ENCODE measurements around the gene ADGRL1. TPM values are rescaled to one million over a fixed set of nuclear protein-coding genes. Genes with fewer than 3 reads are reported as not detected.
"Not testable (repeated sequence)": the region's sequence is repeated elsewhere in the genome, so short reads cannot be mapped to it uniquely, and the experiment has no call there.

ADGRL1 gene
- total and polyA plus RNA-seq, 2 of the 8 experiments (the other 6 are each of a cell fraction or from before 2014, with no cell fraction given), result 95.6 to 112 TPM

DNA sequence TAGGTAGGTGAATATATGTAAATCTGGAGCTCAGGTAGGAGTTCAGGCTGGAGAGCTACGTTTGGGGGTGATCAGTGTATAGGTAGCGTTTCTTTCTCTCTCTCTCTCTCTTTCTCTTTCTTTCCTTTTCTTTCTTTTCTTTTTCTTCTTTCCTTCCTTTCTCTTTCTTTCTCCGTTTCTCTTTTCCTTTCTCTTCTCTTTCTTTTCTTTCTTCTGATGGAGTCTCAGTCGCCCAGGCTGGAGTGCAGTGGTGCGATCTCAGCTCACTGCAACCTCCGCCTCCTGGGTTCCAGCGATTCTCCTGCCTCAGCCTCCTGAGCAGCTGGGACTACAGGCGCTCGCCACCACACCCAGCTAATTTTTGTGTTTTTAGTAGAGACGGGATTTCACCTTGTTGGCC lies 59.8 kb downstream of the ADGRL1 start:
- H3K9ac ChIP-seq (replicated peaks in 1 of 4; ENCODE audit: extremely low read depth in 1 of 4, low read depth in 3 of 4, low read length in 3 of 4), result not testable (repeated sequence)
- POLR2A ChIA-PET (ENCODE audit: partially characterized antibody), result interaction anchor here (0.9 to 3.2 kb wide), 4 partner anchors 10 to 186 kb away, joined by 3 to 25 read pairs (median 6); partner anchors contain the start of gene ASF1B

More for the DNA sequence above, 59.8 kb downstream of the ADGRL1 start:
- CTCF ChIA-PET (ENCODE audit: partially characterized antibody), result interaction anchor here (0.6 to 4.9 kb wide), 11 partner anchors 10 to 260 kb away, joined by 3 to 24 read pairs (median 3); partner anchors contain the start of gene ASF1B
- not testable (repeated sequence) for H2AK5ac ChIP-seq (ENCODE audit: low read depth, low read length); H3K36me3 ChIP-seq (ENCODE audit: control insufficient read depth in 2 of 4, insufficient read depth in 4 of 4, low read length in 3 of 4); H3K56ac ChIP-seq (replicated peaks; ENCODE audit: insufficient read length, low read depth, low read length); H3K4me2 ChIP-seq (ENCODE audit: insufficient read depth in 1 of 2, low read depth in 2 of 2, low read length in 2 of 2); DNase-seq (ENCODE audit: low read depth in 1 of 2, low spot score in 2 of 2); H3K23me2 ChIP-seq (ENCODE audit: low read depth, low read length); H2BK120ac ChIP-seq (replicated peaks; ENCODE audit: low read depth, low read length); H3K4me3 ChIP-seq (ENCODE audit: extremely low read depth in 1 of 4, insufficient read depth in 2 of 4, low read depth in 3 of 4, low read length in 4 of 4); H2BK20ac ChIP-seq (ENCODE audit: low read length); H3K79me1 ChIP-seq (ENCODE audit: low read depth, low read length); H4K8ac ChIP-seq (ENCODE audit: extremely low read depth, insufficient read depth, low read length); H3K14ac ChIP-seq (ENCODE audit: insufficient read length); H3K9me3 ChIP-seq (ENCODE audit: insufficient read depth in 2 of 2, low read depth in 1 of 2, low read length in 1 of 2); H4K91ac ChIP-seq (replicated peaks; ENCODE audit: insufficient read length, low read length); H4K5ac ChIP-seq (ENCODE audit: insufficient read length, low read depth, low read length); H2AFZ ChIP-seq (ENCODE audit: low read length); H3K18ac ChIP-seq (ENCODE audit: extremely low read depth, low read length); FAIRE-seq; H2BK5ac ChIP-seq (ENCODE audit: low read depth, low read length); H3K79me2 ChIP-seq (ENCODE audit: control insufficient read depth in 1 of 2, insufficient read depth in 2 of 2, low read length in 2 of 2); H2BK12ac ChIP-seq (ENCODE audit: low read depth, low read length); H3K27me3 ChIP-seq (replicated peaks in 1 of 4; ENCODE audit: control insufficient read depth in 3 of 4, extremely low read depth in 1 of 4, insufficient read depth in 3 of 4, low read length in 3 of 4); H3K27ac ChIP-seq (ENCODE audit: low read depth, low read length); H2BK15ac ChIP-seq (ENCODE audit: low read length); H3K23ac ChIP-seq (ENCODE audit: insufficient read length); H3K4ac ChIP-seq (replicated peaks; ENCODE audit: insufficient read length, low read depth, low read length)
- peaks cover 0 to 21% (median 15%) of the 10 kb centered on the region in 4 experiments; a peak in 6 of 7 replicates for H3K4me1 ChIP-seq (replicated peaks in 1 of 4; ENCODE audit: control insufficient read depth in 3 of 4, insufficient read depth in 4 of 4, low read length in 3 of 4)
- WGBS, 2 experiments (ENCODE audit: extremely low coverage in 1 of 2, insufficient coverage in 1 of 2, insufficient read length in 1 of 2, insufficient replicate concordance in 2 of 2, low coverage in 1 of 2, low lambda C conversion rate in 2 of 2, missing lambda C conversion rate in 1 of 2), result 85% methylated on average over 8 of the region's 10 CpGs; no CpG with 5 or more reads in 1 of the 2 experiments
- H4K20me1 ChIP-seq (replicated peaks in 1 of 2; ENCODE audit: control insufficient read depth in 1 of 2, insufficient read depth in 2 of 2, low read length in 2 of 2), result peaks cover 5 to 10% of the 10 kb centered on the region in 2 experiments
